K562 (cell line): ENCODE results near the gene APC2. TPM values are rescaled to one million over a fixed set of nuclear protein-coding genes. Genes with fewer than 3 reads are reported as not detected.

Experiments used
- BCOR ChIP-seq: fragments of 450-650 bp; IDR thresholded peaks from 2 replicates; pipeline ENCODE4 v1.6.1; 2016
- BRCA1 ChIP-seq, 2 experiments: fragments of 450-650 bp in 1 of 2; sonication (generic) in 1 of 2; formaldehyde crosslinking in 1 of 2; IDR thresholded peaks; 2 replicates each; pipeline versions ENCODE4 v1.5.0 to v1.6.1; 2017 to 2020; ENCODE audit warnings: mild to moderate bottlenecking in 1 of 2, missing genetic modification reagents in 1 of 2
- CHD4 ChIP-seq: fragments of 200-600 bp; sonication (generic); IDR thresholded peaks from 3 replicates; pipeline ENCODE4 v1.6.1; 2012; ENCODE audit warnings: low read depth, mild to moderate bottlenecking, mixed read lengths, low read length, inconsistent platforms; ENCODE audit not compliant: insufficient read depth, insufficient replicate concordance, poor library complexity, severe bottlenecking
- DNMT1 ChIP-seq: fragments of 450-650 bp; IDR thresholded peaks from 2 replicates; pipeline ENCODE4 v1.6.1; 2016; ENCODE audit warnings: antibody characterized with exemption, mild to moderate bottlenecking
- E2F5 ChIP-seq: sonication (generic); formaldehyde crosslinking; IDR thresholded peaks from 2 replicates; pipeline ENCODE4 v1.8.0; 2022; ENCODE audit warnings: mild to moderate bottlenecking, missing genetic modification reagents
- EHMT2 ChIP-seq: fragments of 450-650 bp; IDR thresholded peaks from 2 replicates; pipeline ENCODE4 v1.6.1; 2018; ENCODE audit warnings: antibody characterized with exemption
- FOXP1 ChIP-seq: sonication (generic); formaldehyde crosslinking; IDR thresholded peaks from 2 replicates; pipeline ENCODE4 v1.8.0; 2022; ENCODE audit warnings: mild to moderate bottlenecking, missing genetic modification reagents
- GATAD2A ChIP-seq: fragments of 450-650 bp; IDR thresholded peaks from 2 replicates; pipeline ENCODE4 v1.6.1; 2017
- GTF2F1 ChIP-seq: IDR thresholded peaks from 2 replicates; pipeline ENCODE4 v1.6.1; 2011; ENCODE audit warnings: low read depth, low read length, improper control_type of control experiment
- HBP1 ChIP-seq: fragments of 450-650 bp; formaldehyde crosslinking; IDR thresholded peaks from 2 replicates; pipeline ENCODE4 v1.4.0; 2022; ENCODE audit warnings: missing genetic modification characterization
- L3MBTL2 ChIP-seq: fragments of 450-650 bp; IDR thresholded peaks from 2 replicates; pipeline ENCODE4 v1.6.1; 2016; ENCODE audit warnings: mild to moderate bottlenecking, moderate library complexity
- NBN ChIP-seq: fragments of 450-650 bp; IDR thresholded peaks from 2 replicates; pipeline ENCODE4 v1.6.1; 2016; ENCODE audit warnings: low read depth, mild to moderate bottlenecking
- PKNOX1 ChIP-seq: fragments of 450-650 bp; IDR thresholded peaks from 2 replicates; pipeline ENCODE4 v1.6.1; 2016
- RAD51 ChIP-seq: fragments of 450-650 bp; IDR thresholded peaks from 2 replicates; pipeline ENCODE4 v1.7.1; 2016; ENCODE audit warnings: low read depth, mild to moderate bottlenecking, borderline replicate concordance
- RBM15 ChIP-seq: fragments of 200-400 bp; formaldehyde crosslinking; IDR thresholded peaks from 2 replicates; pipeline ENCODE4 v1.6.1; 2018; ENCODE audit warnings: mild to moderate bottlenecking, low read length, moderate library complexity; ENCODE audit not compliant: insufficient read depth
- SMARCE1 ChIP-seq: fragments of 450-650 bp; IDR thresholded peaks from 2 replicates; pipeline ENCODE4 v1.7.1; 2016; ENCODE audit warnings: mild to moderate bottlenecking
- SMC3 ChIP-seq: conservative IDR thresholded peaks from 2 replicates; pipeline ENCODE4 v1.6.1; 2011; ENCODE audit warnings: low read depth, low read length, improper control_type of control experiment; ENCODE audit not compliant: insufficient read depth
- SP1 ChIP-seq: sonication (generic); formaldehyde crosslinking; IDR thresholded peaks from 2 replicates; pipeline ENCODE4 v1.8.1; 2022; ENCODE audit warnings: mild to moderate bottlenecking, missing genetic modification reagents
- SREBF1 ChIP-seq: fragments of 150-350 bp; IDR thresholded peaks from 2 replicates; pipeline ENCODE4 v1.6.1; 2014; ENCODE audit warnings: antibody characterized with exemption, low read depth, low read length, borderline replicate concordance
- TRIM24 ChIP-seq, 2 experiments: fragments of 450-650 bp; IDR thresholded peaks; 2 replicates each; pipeline ENCODE4 v1.6.1; 2016
- YY1 ChIP-seq, 3 experiments: IDR thresholded peaks; 2 replicates each; pipeline ENCODE4 v1.6.1; 2011; ENCODE audit warnings: low read length in 2 of 3, mild to moderate bottlenecking in 2 of 3, moderate library complexity in 2 of 3, borderline replicate concordance in 1 of 3, control low read depth in 1 of 3, low read depth in 1 of 3; ENCODE audit not compliant: insufficient read depth in 3 of 3, insufficient replicate concordance in 2 of 3, control insufficient read depth in 1 of 3, insufficient read length in 1 of 3; ENCODE audit errors: extremely low read depth in 1 of 3
- ZBTB26 ChIP-seq: fragments of 450-650 bp; formaldehyde crosslinking; IDR thresholded peaks from 2 replicates; pipeline ENCODE4 v1.4.0; 2022; ENCODE audit warnings: missing genetic modification characterization
- ZKSCAN8 ChIP-seq: fragments of 200-800 bp; sonication (Bioruptor generic); IDR thresholded peaks from 2 replicates; pipeline ENCODE4 v1.6.1; 2016; ENCODE audit warnings: missing genetic modification characterization, missing compliant biosample characterization
- ZNF146 ChIP-seq: IDR thresholded peaks from one replicate; pipeline ENCODE4 v1.6.1; 2018; ENCODE audit warnings: missing compliant biosample characterization; ENCODE audit not compliant: unreplicated experiment
- ZNF57 ChIP-seq: fragments of 450-650 bp; formaldehyde crosslinking; IDR thresholded peaks from 2 replicates; pipeline ENCODE4 v1.4.0; 2020; ENCODE audit warnings: mild to moderate bottlenecking, moderate library complexity
- polyA plus RNA-seq, 8 experiments: library from polyadenylated mRNA; depleted of rRNA in 4 of 8; stranded (reverse) in 5 of 8; unstranded in 3 of 8; fragments of >200 nt; fragmentation: Nextera tagmentation in 2 of 8; fragmentation: Illumina TruSeq in 1 of 8; extraction: Ambion mirVana in 2 of 8; extraction: Trizol in 1 of 8; gene quantifications; 2 replicates each; pipeline versions ENCODE4 v1.2.1 to v1.2.3, GENCODE V29; 2011 to 2014; ENCODE audit warnings: inconsistent platforms in 1 of 8, missing spikeins in 1 of 8
- total RNA-seq, 7 experiments: library from RNA; depleted of rRNA in 6 of 7; stranded (reverse); fragments of >200 nt in 6 of 7; fragmentation: Illumina TruSeq in 2 of 7; extraction: Trizol in 2 of 7; gene quantifications; 2 replicates each; pipeline versions ENCODE4 v1.2.1 to v1.2.3, GENCODE V29; 2011 to 2021; ENCODE audit warnings: low replicate concordance in 1 of 7

APC2 gene
- total and polyA plus RNA-seq, 9 of the 15 experiments (the other 6 are each of a cell fraction or from before 2014, with no cell fraction given) = 0.01 to 0.40 (median 0.05) TPM; not detected in 3

- TF ChIP-seq HBP1 (CRISPR knock-in tag) (no peak), SREBF1 (no peak), FOXP1 (CRISPR knock-in tag) (no peak), NBN (no peak), L3MBTL2 (no peak), GTF2F1 (no peak), SP1 (CRISPR knock-in tag) (0 out of 2 replicates have a peak, but pooled peaks have one; percentile 53), E2F5 (CRISPR knock-in tag) (no peak), SMARCE1 (no peak), YY1 (IDR thresholded peaks at IDR 0.05; ENCODE audit: borderline replicate concordance in 1 of 3, control insufficient read depth in 1 of 3, extremely low read depth in 1 of 3, insufficient read depth in 3 of 3, insufficient read length in 1 of 3, insufficient replicate concordance in 2 of 3, low read depth in 1 of 3, low read length in 2 of 3) (no peak), ZBTB26 (CRISPR knock-in tag) (no peak), RAD51 (no peak), EHMT2 (no peak), SMC3 (no peak), CHD4 (peak; percentile 87), TRIM24 (IDR thresholded peaks at IDR 0.05) (no peak), DNMT1 (no peak), RBM15 (no peak), ZNF57 (CRISPR knock-in tag) (no peak), ZNF146 (CRISPR knock-in tag) (no peak), GATAD2A (no peak), BCOR (peak; percentile 25; the same call in 1 of the 2 replicates), PKNOX1 (peak; percentile 11; the same call in 1 of the 2 replicates), ZKSCAN8 (no peak), BRCA1 (IDR thresholded peaks at IDR 0.05) (no peak), BRCA1 (CRISPR knock-in tag; IDR thresholded peaks at IDR 0.05) (no peak)
Measured at GRCh38 chr19:1482361-1483130, 32.6 kb downstream of the APC2 start (continued).
